ENCODE measurements around the gene ADPRHL1.
"Not testable (repeated sequence)": the region's sequence is repeated elsewhere in the genome, so short reads cannot be mapped to it uniquely, and the experiment has no call there.

The ADPRHL1 gene

DNA sequence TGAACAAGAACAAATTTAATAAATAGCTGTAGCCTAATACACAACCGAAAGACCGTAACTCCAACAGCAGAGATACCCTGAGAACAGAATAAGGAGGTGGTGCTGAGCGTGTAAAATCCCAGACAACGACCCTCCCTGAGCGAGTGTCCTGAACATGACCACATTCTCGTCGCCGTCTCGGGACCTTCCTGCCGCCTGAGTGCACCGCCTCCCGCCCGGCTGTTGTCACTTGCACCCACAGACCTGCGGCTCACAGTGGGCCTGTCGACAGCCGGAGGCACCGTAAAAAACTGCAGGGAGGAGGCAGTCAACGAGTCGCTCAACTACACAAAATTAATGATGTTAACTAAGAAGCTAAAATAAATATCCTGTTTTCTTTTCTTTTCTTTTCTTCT lies 53.5 kb downstream of the ADPRHL1 start:
- Mint-ChIP-seq H3K4me1 (no peaks in the 10 kb centered on the region), H3K27ac (no peak overlapping the region), H3K4me3 (no peak overlapping the region), H3K36me3 (no peaks in the 10 kb centered on the region), H3K9me3 (no peaks in the 10 kb centered on the region), H3K27me3 (no peaks in the 10 kb centered on the region)

GRCh38 chr13:113398963-113399754 lies 54.1 kb downstream of the ADPRHL1 start:
- Mint-ChIP-seq H3K27me3 (no peaks in the 10 kb centered on the region), H3K9me3 (no peaks in the 10 kb centered on the region), H3K4me3 (no peak overlapping the region), H3K4me1 (no peaks in the 10 kb centered on the region), H3K27ac (no peak overlapping the region), H3K36me3 (no peaks in the 10 kb centered on the region)

DNA sequence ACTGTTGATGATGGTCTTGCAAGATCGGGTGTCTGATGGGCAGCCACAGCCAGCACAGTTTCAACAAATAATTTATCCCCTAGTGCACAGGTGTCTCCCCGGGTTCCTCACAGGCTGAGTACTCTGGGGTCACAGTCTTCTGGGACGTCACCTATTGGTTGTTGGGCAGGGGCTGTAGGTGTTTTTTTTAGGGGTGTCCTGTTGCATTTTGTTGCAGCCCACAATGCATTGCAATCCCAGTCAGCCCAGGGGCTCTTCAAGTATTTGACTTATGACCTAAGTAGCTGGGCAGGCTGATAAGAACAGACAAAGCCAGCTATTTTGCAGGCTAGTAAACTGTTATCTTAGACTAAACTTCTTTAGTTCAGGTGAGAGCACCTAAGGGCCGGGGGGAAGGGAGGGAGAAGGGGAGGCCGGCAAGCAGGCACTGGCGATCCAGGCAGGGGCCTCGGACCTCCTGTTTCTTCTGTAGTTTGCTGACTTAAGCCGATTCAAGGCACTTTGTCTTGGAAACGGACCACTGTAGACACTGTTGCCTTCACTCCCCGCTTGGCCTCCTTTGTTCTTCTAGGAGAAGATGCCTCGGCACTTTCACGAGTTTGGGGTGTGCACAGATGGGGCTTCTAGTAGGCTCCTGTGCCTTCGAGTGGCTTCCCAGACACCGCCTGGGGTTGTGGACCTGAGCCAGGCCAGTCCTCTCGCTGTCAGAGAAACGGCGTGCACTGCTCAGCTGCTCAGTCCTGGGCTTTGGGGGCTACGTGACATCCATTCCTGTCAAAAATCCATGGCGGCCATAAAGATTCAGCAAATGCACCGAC lies 55.5 kb downstream of the ADPRHL1 start:
- Mint-ChIP-seq H3K36me3 (no peaks in the 10 kb centered on the region), H3K4me3 (no peak overlapping the region), H3K27me3 (no peaks in the 10 kb centered on the region), H3K9me3 (no peaks in the 10 kb centered on the region), H3K27ac (no peak overlapping the region), H3K4me1 (peaks cover 4% of the 10 kb centered on the region)

DNA sequence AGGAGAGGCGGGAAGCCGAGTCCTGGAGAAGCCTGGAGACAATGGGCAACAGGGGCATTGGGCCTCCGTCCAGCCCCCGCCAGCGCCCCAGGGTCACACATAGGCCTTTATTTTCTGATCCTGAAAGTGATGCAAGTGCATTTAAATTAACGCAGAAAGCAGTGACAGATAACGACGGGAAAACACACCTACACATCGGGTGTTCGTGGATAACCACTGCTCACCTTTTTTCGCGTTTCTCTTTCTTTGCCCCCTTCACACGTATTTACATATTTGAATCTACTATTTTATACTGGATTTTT lies 59.0 kb downstream of the ADPRHL1 start:
- Mint-ChIP-seq H3K27ac (no peak overlapping the region), H3K4me3 (peak overlapping the region; percentile 68), H3K27me3 (no peaks in the 10 kb centered on the region), H3K9me3 (no peaks in the 10 kb centered on the region), H3K4me1 (peaks cover 4% of the 10 kb centered on the region), H3K36me3 (no peaks in the 10 kb centered on the region)

- Mint-ChIP-seq H3K36me3 (no peaks in the 10 kb centered on the region), H3K27me3 (no peaks in the 10 kb centered on the region), H3K9me3 (no peaks in the 10 kb centered on the region), H3K27ac (peak overlapping the region; percentile 79), H3K4me1 (peaks cover 4% of the 10 kb centered on the region), H3K4me3 (peak overlapping the region; percentile 91)
These were observed 59.5 kb downstream of the ADPRHL1 start for GRCh38 chr13:113393563-113394338.

GRCh38 chr13:113393226-113393562 lies 60.1 kb downstream of the ADPRHL1 start:
- no peaks in the 10 kb centered on the region for H3K36me3 Mint-ChIP-seq
- no peaks in the 10 kb centered on the region for H3K27me3 Mint-ChIP-seq
- peak overlapping the region; percentile 91 for H3K4me3 Mint-ChIP-seq
- H3K4me1 Mint-ChIP-seq, result peaks cover 4% of the 10 kb centered on the region
- no peaks in the 10 kb centered on the region for H3K9me3 Mint-ChIP-seq
- peak overlapping the region; percentile 79 for H3K27ac Mint-ChIP-seq

- Mint-ChIP-seq H3K4me1 (peaks cover 11% of the 10 kb centered on the region), H3K36me3 (peaks cover 2% of the 10 kb centered on the region), H3K4me3 (no peak overlapping the region), H3K9me3 (no peaks in the 10 kb centered on the region), H3K27me3 (peaks cover 2% of the 10 kb centered on the region), H3K27ac (no peak overlapping the region)
These were observed 62.3 kb downstream of the ADPRHL1 start for GRCh38 chr13:113390874-113391497.

GRCh38 chr13:113389586-113389985 lies 63.7 kb downstream of the ADPRHL1 start:
- not testable (repeated sequence) for H3K36me3 Mint-ChIP-seq, H3K27ac Mint-ChIP-seq, H3K9me3 Mint-ChIP-seq, H3K27me3 Mint-ChIP-seq, H3K4me3 Mint-ChIP-seq
- peaks cover 21% of the 10 kb centered on the region for H3K4me1 Mint-ChIP-seq

DNA sequence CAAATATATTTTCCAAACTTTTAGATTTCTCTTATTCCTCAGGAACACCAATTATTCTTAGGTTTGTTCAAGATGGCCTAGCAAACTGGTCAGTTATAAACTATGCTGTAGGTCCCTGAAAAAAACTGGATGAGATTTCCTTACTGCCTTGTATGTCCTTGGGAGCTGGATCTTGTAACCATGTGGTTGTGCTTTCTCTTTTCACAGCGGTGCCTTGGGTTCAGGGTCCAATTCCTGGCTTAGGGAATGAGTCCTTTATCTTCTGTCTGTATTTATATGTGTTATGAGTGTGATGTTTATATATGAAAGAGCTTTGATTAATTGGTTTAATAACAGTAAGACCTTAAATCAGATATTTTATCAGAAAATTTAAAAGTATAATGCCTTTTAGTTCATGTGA lies 65.9 kb downstream of the ADPRHL1 start:
- Mint-ChIP-seq H3K9me3 (peaks cover 14% of the 10 kb centered on the region), H3K4me1 (peaks cover 20% of the 10 kb centered on the region), H3K4me3 (no peak overlapping the region), H3K36me3 (peaks cover 5% of the 10 kb centered on the region), H3K27ac (peak overlapping the region; percentile 46), H3K27me3 (peaks cover 4% of the 10 kb centered on the region)

DNA sequence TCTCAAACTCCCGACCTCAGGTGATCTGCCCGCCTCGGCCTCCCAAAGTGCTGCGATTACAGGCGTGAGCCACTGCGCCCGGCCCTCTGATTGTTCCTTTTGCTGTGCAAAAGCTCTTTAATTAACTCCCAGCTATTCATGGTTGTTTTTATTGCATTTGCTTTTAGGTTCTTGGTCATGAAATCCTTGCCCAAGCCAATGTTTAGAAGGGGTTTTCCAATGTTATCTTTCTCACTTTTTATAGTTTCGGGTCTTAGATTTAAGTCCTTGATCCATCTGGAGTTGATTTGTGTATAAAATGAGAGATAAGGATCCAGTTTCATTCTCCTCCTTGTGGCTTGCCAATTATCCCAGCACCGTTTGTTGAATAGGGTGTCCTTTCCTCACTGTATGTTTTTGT lies 70.2 kb downstream of the ADPRHL1 start:
- Mint-ChIP-seq H3K4me3 (no peak overlapping the region), H3K4me1 (peaks cover 20% of the 10 kb centered on the region), H3K36me3 (peaks cover 5% of the 10 kb centered on the region), H3K27me3 (peaks cover 7% of the 10 kb centered on the region), H3K27ac (no peak overlapping the region), H3K9me3 (peaks cover 16% of the 10 kb centered on the region)

GRCh38 chr13:113382542-113382941 lies 70.7 kb downstream of the ADPRHL1 start:
- not testable (repeated sequence) for H3K36me3 Mint-ChIP-seq, H3K4me3 Mint-ChIP-seq, H3K27me3 Mint-ChIP-seq, H3K27ac Mint-ChIP-seq
- peaks cover 16% of the 10 kb centered on the region for H3K9me3 Mint-ChIP-seq
- peaks cover 20% of the 10 kb centered on the region for H3K4me1 Mint-ChIP-seq

DNA sequence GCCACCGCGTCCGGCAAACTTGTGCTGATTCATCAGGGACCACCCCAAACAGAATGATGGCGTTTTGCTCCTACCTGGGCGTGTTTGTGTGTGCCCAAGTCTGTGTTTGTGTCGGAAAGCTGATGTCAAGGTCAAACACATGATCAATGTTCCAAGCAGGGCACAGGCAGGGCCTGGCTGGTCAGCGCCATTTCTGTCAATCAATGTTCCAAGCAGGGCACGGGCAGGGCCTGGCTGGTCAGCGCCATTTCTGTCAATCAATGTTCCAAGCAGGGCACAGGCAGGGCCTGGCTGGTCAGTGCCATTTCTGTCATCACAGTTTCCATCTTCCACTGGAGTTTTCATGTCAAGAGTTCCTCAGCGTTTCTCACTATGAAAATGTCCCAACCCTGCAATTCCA lies 74.5 kb downstream of the ADPRHL1 start:
- Mint-ChIP-seq H3K4me3 (no peak overlapping the region), H3K36me3 (no peaks in the 10 kb centered on the region), H3K27ac (no peak overlapping the region), H3K4me1 (no peaks in the 10 kb centered on the region), H3K27me3 (peaks cover 4% of the 10 kb centered on the region), H3K9me3 (peaks cover 12% of the 10 kb centered on the region)

DNA sequence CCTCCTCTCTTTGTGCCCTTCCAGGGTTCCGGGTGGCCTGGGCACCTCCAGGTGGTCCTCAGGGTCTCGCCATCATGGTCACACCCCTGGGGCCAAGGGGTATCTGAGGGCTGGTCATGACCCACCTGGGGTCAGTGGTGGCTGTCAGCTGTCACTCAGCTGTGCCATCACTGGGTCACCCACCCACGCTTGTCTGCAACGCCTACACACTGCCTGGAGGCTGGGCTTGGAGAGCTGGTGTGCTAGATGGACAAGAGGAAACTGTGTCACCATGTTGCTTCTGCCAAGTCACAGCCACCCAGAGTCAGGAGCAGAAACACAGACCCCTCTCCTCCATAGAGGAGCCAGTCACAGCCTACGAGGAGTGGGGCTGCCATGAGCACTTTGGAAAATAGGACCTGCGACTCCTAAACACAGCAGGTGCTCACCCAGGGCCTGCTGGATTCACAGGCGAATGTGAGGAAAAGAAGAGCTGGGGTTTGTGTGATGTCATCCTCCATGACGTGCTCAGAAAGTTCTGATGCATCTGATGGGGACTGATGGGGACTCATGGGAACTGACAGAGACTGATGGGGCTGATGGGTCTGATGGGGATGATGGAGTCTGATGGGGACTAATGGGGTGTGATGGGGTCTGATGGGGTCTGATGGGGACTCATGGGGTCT lies 78.6 kb downstream of the ADPRHL1 start:
- Mint-ChIP-seq H3K36me3 (no peaks in the 10 kb centered on the region), H3K27me3 (no peaks in the 10 kb centered on the region), H3K4me3 (no peak overlapping the region), H3K9me3 (no peaks in the 10 kb centered on the region), H3K4me1 (no peaks in the 10 kb centered on the region), H3K27ac (peak overlapping the region; percentile 79)

- Mint-ChIP-seq H3K4me1 (no peaks in the 10 kb centered on the region), H3K9me3 (no peaks in the 10 kb centered on the region), H3K36me3 (no peaks in the 10 kb centered on the region), H3K4me3 (no peak overlapping the region), H3K27ac (no peak overlapping the region), H3K27me3 (no peaks in the 10 kb centered on the region)
These were observed 79.3 kb downstream of the ADPRHL1 start for GRCh38 chr13:113373811-113374485.

GRCh38 chr13:113371701-113372100 lies 81.6 kb downstream of the ADPRHL1 start:
- not testable (repeated sequence) for H3K27me3 Mint-ChIP-seq, H3K4me3 Mint-ChIP-seq, H3K9me3 Mint-ChIP-seq, H3K36me3 Mint-ChIP-seq, H3K4me1 Mint-ChIP-seq, H3K27ac Mint-ChIP-seq

Data from activated naive CD4-positive, alpha-beta T cell treated with anti-CD3 and anti-CD28 coated beads, Interleukin-2, amount 50 U/mL, for 24 hours (primary cell).